Measurements from ENCODE around the gene AK4. TPM values are rescaled to one million over a fixed set of nuclear protein-coding genes. Genes with fewer than 3 reads are reported as not detected.
A peak's percentile ranks its signal among the peaks of the same experiment; 100 is the strongest.
"Not testable (repeated sequence)": the region's sequence is repeated elsewhere in the genome, so short reads cannot be mapped to it uniquely, and the experiment has no call there.

Gene AK4
- total RNA-seq, 1 experiment from 2014 or later, result 39.2 TPM

DNA sequence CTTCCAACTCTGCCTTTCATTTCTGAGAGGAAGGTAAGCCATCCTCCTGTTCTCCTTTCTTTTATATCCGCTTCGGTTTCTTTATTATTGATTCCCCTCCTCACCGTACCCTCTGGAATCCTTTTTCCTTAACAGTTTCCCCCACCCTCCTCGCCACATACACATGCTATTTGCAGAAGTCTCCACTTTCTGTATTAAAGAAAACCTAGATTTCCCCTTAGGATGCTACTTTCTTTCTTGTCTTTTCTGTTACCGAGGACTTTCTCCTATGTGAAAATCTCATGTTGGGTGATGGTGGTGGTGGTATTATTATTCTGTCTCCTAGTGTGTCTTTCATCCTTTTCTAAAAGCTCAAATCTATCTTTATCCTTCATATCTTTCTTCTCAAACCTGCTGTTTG is 62.3 kb downstream of the AK4 start:
- no peak for DNase-seq (ENCODE audit: low read depth)

GRCh38 chr1:65211331-65211730 is 63.3 kb downstream of the AK4 start:
- no peak for DNase-seq (ENCODE audit: low read depth)

DNA sequence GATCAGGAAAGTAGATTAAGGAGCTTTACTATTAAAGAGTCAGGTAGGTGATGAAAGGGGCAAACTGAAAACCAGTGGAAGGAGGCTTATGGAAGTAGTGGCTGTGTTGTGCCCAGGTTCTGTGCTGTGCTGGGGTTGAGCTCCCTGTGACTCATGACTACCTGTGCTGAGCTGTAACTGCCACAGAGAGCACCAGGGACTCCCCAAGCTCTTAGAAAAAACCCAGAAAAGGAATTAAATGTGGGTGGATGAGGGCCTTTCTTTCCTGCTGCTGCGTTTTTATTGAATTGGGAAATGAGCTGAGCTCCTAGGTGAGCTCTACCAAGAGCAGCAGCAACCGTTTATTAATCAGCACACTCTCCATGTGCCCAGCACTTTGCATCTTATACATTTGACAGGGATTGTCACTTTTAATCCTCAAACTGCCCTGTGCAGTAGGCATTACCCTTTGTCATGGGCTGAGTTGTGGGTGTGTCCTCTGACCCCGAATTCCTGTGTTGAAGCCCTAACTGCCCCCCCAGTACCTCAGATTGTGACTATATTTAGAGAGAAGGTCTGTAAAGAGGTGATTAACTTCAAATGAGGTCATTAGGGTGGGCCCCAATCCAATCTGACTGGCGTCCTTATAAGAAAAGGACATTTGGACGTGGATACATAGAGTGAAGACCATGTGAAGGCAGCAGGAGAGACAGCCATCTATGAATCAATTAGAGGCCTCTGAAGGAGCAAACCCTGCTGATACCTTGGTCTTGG is 65.4 kb downstream of the AK4 start:
- no peak for DNase-seq (ENCODE audit: low read depth)

DNA sequence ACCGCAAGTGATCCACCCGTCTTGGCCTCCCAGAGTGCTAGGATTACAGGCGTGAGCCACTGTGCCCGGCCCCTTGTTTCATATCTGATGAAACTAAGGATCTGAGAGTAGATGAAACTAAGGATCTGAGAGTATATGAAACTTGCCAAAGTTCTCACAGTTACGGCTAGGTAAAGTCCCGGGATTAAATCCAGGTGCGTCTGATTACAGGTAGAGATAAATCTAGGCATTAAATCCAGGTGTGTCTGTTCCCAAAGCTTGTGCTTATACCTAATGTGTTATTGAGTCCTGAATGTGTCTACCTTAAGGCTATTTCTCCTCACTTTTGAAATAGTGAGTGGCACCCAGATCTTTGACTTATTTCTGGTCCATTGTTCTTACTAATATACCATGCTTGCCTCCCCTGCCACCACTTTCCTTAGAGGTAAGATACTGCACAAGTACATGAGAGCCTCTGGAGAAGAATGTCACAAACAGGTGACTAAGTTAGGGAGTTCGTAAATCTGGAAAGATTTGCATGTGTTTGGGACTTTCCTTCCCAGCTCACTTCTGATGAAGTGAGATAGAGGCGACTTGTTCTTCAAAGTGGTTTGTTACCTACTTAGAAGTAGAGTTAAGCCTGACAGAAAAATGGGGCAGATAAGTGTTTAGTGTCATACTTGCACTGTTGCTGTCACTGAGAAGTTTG is 66.5 kb downstream of the AK4 start:
- DNase-seq (ENCODE audit: low read depth), result no peak

GRCh38 chr1:65216989-65217388 is 69.0 kb downstream of the AK4 start:
- no peak for DNase-seq (ENCODE audit: low read depth)

DNA sequence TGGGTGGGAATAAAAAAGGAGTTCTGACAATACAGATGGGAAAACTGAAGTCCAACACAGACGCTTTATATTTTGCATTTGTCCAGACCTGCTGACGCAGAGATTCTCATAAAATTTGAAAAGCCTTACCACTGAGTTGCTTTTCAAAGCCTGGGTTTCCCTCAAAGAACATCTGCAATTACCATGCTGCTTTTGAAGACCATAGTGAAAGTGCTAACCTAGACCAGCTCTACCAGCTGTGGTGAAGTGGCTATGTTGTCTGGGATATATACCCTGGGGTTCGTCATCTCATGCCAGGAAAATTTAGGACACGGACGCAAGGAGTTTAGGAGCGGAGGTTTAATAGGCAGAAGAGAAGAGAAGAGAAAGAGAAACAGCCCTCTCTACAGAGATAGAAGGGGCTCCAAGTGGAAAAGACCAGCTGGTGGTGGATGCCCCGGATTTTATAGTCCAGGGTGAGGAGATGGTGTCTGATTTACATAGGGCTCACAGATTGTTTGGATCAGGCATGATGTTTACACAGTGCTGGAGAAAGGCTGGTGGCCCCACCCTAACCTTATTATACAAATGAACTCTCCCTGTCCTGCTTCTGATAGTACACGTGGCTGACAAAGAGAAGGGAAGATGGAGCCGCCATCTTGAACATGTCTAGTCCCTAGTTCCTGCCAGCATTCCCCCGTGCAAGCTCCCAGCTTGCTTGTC is 73.8 kb downstream of the AK4 start:
- DNase-seq (ENCODE audit: low read depth), result no peak

DNA sequence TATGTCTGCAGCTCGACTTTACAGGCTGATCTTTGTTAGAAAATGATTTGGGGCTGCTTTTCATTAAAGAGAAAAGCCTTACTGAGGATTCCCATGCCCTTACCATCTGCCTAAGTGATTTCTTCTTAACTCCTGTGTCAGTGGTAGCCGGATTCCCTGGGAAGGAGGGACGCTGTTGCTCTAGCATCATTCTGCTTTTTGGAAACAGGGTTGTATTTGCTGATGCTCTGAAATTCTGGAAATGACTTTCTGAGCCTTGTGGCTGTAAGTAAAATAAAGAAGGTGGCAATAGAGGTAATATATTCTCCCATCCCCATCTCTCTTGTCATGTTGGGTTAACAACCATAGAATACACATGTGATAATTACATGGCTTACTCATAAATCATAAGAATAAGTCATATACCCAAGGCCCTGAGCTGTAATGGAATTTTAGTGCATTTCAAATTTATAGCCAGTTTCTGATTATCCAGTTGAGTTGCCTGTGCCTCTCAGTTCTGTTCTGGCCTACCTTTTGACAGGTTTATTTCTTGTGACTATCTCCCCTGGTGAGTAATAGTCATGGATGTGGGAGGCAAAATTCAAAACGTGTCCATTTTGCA is 74.4 kb downstream of the AK4 start:
- no peak for DNase-seq (ENCODE audit: low read depth)

DNA sequence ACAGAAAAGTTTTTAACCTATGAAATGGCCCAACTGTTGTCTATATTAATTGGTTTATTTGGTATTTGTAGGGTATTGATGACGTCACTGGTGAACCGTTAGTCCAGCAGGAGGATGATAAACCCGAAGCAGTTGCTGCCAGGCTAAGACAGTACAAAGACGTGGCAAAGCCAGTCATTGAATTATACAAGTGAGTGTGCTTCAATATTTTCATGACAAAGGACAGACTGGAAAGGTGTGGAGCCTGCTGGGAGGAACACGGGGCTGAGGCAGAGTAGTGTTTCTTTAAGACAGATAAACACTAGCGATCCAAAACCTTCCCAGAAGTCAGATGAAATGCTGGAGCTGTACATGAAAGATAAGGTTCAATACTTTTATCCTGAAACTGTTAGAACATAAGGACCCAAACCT is 76.7 kb downstream of the AK4 start:
- no peak for DNase-seq (ENCODE audit: low read depth)

DNA sequence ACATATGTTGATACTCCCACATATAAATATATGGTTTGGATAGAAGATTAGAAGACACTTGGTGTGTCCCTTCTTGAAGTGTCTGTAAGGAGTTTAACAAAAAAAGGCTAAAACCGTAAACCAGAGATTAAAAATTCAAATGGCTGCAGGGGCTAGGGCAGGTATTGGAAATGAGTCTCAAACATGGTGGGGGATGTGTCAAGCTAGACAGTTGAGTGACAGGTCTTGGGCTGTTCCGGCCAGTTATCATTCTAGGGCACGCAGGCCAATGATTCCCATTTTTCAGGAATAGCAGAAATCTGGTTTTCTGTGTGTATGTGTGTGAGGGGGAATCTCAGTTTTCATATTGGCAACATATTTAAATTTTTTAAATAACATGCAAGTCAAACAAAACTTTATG is 77.2 kb downstream of the AK4 start:
- DNase-seq (ENCODE audit: low read depth), result no peak

GRCh38 chr1:65229201-65229600 is 81.2 kb downstream of the AK4 start:
- no peak for DNase-seq (ENCODE audit: low read depth)

- no peak for DNase-seq (ENCODE audit: low read depth)
These were observed 81.8 kb downstream of the AK4 start for GRCh38 chr1:65229754-65230339.

DNA sequence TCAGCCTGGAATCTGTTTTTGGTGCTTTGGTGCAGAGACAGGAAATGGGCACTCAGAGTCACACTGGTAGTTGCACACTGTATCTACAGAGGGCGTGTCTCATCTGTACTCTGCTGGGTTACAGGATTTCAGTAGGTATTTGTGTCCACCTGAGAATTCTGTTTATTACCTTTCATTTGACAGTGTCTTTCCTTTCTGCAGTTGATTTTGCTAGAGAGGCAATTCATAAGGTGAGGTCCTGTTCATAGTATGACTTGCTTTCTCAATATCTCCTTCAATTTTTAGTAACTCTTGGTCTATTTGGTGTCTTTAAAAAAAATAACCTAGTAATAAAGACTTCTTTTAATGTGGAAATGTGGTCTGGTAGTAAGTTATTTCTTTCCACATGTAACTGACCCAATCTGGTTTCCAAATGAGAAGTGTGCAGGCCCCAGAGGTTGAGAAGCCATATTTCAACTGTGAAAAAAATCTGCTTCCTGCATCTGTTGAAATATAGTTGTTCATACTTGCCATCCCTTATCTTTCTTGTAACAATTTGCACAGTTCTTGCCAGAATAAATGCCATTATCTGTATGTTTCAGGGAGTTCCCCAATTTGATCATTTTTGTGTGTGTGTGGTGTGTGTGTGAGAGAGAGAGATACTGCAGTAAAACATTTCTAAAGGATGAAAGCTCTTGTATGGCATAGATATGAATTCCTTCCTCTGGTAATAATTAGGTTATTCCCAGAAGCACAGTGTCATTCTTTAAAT is 82.9 kb downstream of the AK4 start:
- DNase-seq (ENCODE audit: low read depth), result peak; percentile 29

DNA sequence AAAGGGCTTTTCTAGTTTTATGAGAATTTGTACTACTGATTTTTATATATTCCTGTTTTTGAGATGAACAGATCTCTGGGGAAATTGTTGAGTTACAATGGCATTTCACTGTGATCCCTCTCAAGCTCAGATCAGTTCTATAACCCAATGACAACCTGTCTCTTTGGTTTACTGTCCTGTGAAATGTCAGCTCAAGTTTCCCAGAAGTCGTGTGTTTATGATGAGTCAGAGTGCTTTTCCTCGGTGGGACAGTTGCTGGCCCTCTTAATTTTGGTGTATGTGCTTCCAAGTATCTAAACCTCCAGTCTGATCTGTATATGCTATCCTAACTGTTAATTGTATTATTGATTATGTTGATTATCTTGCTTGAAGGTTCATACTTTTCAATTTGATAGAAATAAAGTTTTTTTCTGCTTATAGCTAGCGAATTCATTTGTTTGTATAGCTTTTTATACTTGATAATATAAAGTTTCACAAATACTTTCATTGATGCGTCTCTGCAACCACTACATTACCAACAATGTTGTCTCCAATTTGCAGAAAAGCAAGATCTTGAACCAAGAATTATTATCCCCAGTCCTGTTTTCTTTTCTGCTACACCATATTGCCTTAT is 83.8 kb downstream of the AK4 start:
- no peak for DNase-seq (ENCODE audit: low read depth)

- no peak for DNase-seq (ENCODE audit: low read depth)
These were observed 84.5 kb downstream of the AK4 start for GRCh38 chr1:65232461-65232990.

DNA sequence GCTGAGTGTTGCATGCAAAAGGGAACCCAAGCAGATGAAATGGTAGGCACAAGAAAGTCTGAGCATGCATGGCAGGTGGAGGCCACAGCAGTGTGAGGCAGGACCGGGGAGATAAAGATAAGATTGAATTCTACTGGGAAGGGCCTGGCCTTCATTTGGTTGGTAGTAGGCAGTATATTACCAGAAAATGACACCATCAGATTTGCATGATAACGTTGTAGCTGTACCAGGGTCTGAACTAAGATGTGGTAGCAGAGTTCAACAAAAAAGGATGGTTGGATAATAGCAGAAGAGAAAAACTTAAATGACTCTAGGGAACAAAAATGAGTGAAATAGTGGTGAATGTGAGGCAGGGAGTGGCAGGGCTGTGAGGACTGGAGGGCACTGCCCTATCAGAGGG is 85.8 kb downstream of the AK4 start:
- no peak for DNase-seq (ENCODE audit: low read depth)

GRCh38 chr1:65235867-65236805 is 88.1 kb downstream of the AK4 start:
- DNase-seq (ENCODE audit: low read depth), result peak; percentile 53

GRCh38 chr1:65237088-65237487 is 89.1 kb downstream of the AK4 start:
- not testable (repeated sequence) for DNase-seq (ENCODE audit: low read depth)

- DNase-seq (ENCODE audit: low read depth), result no peak
These were observed 89.5 kb downstream of the AK4 start for GRCh38 chr1:65237503-65237902.

- no peak for DNase-seq (ENCODE audit: low read depth)
These were observed 90.0 kb downstream of the AK4 start for GRCh38 chr1:65238010-65238409.
